Measurements from ENCODE around the gene PUS1. TPM values are rescaled to one million over a fixed set of nuclear protein-coding genes. Genes with fewer than 3 reads are reported as not detected.

The PUS1 gene
- total and polyA plus RNA-seq, 9 of the 15 experiments (the other 6 are each of a cell fraction or from before 2014, with no cell fraction given): 1.9 to 90.8 (median 30.0) TPM

DNA sequence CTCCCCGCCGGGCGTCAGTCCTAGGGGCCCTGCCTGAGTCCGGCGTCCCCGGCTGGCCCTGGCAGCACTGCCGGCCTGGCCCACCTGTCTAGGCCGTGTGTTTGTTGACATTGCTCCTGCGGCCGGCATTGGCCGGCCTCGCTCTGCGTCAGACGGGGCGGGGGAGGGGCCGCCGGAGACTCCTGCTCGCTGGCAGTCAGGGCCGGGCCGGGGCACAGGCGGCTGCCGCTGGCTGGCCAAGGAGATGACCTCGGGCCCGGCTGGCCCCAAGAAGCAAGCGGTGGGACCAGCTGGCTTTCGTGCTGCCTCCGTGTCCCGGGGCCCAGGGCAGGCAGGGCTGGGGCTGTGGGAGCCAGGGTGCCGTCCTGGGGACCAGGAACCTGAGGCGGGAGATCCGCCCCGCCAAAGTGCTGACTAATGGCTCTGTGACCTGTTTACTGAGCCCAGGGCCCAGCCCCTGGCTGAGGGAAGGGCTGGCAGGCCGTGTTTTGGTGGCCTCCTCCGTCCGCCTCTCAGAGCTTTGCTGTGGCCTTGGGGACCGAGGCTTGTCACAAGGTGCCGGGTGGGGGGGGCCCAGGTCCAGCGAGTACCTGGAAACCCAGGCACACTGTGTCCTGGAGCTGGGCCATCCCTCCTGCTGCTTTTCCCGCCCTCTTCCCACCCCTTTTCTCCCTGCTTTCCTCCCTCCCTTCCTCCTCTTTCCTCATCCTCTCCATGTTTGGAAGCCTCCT, 32.8 kb upstream of the PUS1 start (continued):
- TF ChIP-seq, protein P1, sequence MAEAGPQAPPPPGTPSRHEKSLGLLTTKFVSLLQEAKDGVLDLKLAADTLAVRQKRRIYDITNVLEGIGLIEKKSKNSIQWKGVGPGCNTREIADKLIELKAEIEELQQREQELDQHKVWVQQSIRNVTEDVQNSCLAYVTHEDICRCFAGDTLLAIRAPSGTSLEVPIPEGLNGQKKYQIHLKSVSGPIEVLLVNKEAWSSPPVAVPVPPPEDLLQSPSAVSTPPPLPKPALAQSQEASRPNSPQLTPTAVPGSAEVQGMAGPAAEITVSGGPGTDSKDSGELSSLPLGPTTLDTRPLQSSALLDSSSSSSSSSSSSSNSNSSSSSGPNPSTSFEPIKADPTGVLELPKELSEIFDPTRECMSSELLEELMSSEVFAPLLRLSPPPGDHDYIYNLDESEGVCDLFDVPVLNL (CRISPR knock-in tag; IDR thresholded peaks at IDR 0.05; ENCODE audit: low read depth): no peak
- TF ChIP-seq TOE1 (IDR thresholded peaks at IDR 0.05; ENCODE audit: borderline replicate concordance): peak; percentile 18; the same call in 1 of the 2 replicates
- no peak for TF ChIP-seq TOE1 (CRISPR knock-in tag; IDR thresholded peaks at IDR 0.05; ENCODE audit: borderline replicate concordance, low read depth)
- no peak for TF ChIP-seq MEIS2 (IDR thresholded peaks at IDR 0.05; ENCODE audit: partially characterized antibody)
- TF ChIP-seq, protein P2, sequence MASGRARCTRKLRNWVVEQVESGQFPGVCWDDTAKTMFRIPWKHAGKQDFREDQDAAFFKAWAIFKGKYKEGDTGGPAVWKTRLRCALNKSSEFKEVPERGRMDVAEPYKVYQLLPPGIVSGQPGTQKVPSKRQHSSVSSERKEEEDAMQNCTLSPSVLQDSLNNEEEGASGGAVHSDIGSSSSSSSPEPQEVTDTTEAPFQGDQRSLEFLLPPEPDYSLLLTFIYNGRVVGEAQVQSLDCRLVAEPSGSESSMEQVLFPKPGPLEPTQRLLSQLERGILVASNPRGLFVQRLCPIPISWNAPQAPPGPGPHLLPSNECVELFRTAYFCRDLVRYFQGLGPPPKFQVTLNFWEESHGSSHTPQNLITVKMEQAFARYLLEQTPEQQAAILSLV (tag; IDR thresholded peaks at IDR 0.05): no peak
- no peak for TF ChIP-seq PHB2 (IDR thresholded peaks at IDR 0.05; ENCODE audit: low read depth)
- peak; percentile 85 for TF ChIP-seq RBFOX2 (IDR thresholded peaks at IDR 0.05; ENCODE audit: low read depth, low read length)
- TF ChIP-seq, protein P3, sequence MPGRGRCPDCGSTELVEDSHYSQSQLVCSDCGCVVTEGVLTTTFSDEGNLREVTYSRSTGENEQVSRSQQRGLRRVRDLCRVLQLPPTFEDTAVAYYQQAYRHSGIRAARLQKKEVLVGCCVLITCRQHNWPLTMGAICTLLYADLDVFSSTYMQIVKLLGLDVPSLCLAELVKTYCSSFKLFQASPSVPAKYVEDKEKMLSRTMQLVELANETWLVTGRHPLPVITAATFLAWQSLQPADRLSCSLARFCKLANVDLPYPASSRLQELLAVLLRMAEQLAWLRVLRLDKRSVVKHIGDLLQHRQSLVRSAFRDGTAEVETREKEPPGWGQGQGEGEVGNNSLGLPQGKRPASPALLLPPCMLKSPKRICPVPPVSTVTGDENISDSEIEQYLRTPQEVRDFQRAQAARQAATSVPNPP (IDR thresholded peaks at IDR 0.05; ENCODE audit: borderline replicate concordance, insufficient read depth, insufficient read length): no peak
- TF ChIP-seq IRF2 (CRISPR knock-in tag; IDR thresholded peaks at IDR 0.05): no peak
- TF ChIP-seq, protein P4, sequence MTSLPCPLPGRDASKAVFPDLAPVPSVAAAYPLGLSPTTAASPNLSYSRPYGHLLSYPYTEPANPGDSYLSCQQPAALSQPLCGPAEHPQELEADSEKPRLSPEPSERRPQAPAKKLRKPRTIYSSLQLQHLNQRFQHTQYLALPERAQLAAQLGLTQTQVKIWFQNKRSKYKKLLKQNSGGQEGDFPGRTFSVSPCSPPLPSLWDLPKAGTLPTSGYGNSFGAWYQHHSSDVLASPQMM (CRISPR knock-in tag; IDR thresholded peaks at IDR 0.05): no peak
- no peak for TF ChIP-seq SAFB (IDR thresholded peaks at IDR 0.05; ENCODE audit: borderline replicate concordance, low read depth, low read length)
- TF ChIP-seq STAG1 (CRISPR knock-in tag; IDR thresholded peaks at IDR 0.05; ENCODE audit: borderline replicate concordance): no peak
- TF ChIP-seq, protein P5, sequence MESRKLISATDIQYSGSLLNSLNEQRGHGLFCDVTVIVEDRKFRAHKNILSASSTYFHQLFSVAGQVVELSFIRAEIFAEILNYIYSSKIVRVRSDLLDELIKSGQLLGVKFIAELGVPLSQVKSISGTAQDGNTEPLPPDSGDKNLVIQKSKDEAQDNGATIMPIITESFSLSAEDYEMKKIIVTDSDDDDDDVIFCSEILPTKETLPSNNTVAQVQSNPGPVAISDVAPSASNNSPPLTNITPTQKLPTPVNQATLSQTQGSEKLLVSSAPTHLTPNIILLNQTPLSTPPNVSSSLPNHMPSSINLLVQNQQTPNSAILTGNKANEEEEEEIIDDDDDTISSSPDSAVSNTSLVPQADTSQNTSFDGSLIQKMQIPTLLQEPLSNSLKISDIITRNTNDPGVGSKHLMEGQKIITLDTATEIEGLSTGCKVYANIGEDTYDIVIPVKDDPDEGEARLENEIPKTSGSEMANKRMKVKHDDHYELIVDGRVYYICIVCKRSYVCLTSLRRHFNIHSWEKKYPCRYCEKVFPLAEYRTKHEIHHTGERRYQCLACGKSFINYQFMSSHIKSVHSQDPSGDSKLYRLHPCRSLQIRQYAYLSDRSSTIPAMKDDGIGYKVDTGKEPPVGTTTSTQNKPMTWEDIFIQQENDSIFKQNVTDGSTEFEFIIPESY (CRISPR knock-in tag; IDR thresholded peaks at IDR 0.05): 0 out of 2 replicates have a peak, but pooled peaks have one; percentile 48
- no peak for TF ChIP-seq HDAC8 (tag; IDR thresholded peaks at IDR 0.05)
- no peak for TF ChIP-seq ZNF76 (CRISPR knock-in tag; IDR thresholded peaks at IDR 0.05; ENCODE audit: borderline replicate concordance)
- no peak for TF ChIP-seq ETV6 (IDR thresholded peaks at IDR 0.05; ENCODE audit: borderline replicate concordance in 1 of 2, low read depth in 2 of 2, low read length in 1 of 2)
- no peak for TF ChIP-seq ETV6 (CRISPR knock-in tag; IDR thresholded peaks at IDR 0.05; ENCODE audit: borderline replicate concordance)
